Measurements from ENCODE around the gene ARRB1. TPM values are rescaled to one million over a fixed set of nuclear protein-coding genes. Genes with fewer than 3 reads are reported as not detected.

ARRB1 gene
- total RNA-seq, 5 donors from 2014 or later (not counting 1 experiment from before 2014, with no cell fraction given), result 37.2 to 57.3 (median 47.3) TPM

- H3K4me3 Mint-ChIP-seq, result no peak overlapping the region
- POLR2A ChIA-PET, result no interaction called here
- no peaks in the 10 kb centered on the region for H3K9me3 Mint-ChIP-seq
- peaks cover 2 to 8% of the 10 kb centered on the region in 2 donors for H3K27me3 Mint-ChIP-seq
- ATAC-seq (replicated peaks in 1 of 4) (no peak), DNase-seq (no peak)
- Histone ChIP-seq H3K36me3 (ENCODE audit: control insufficient read depth in 2 of 2, extremely low read depth in 1 of 2, insufficient read depth in 1 of 2, low read length in 1 of 2) (no peaks in the 10 kb centered on the region), H3K9me3 (no peaks in the 10 kb centered on the region), H3K4me1 (ENCODE audit: control insufficient read depth in 1 of 2, extremely low read depth in 1 of 2, insufficient read depth in 2 of 2, low read length in 2 of 2) (no peaks in the 10 kb centered on the region), H3K27ac (ENCODE audit: low read length) (no peak overlapping the region), H3K27me3 (replicated peaks in 1 of 2; ENCODE audit: control insufficient read depth in 2 of 2, extremely low read depth in 1 of 2, insufficient read depth in 2 of 2, low read length in 1 of 2) (peaks cover 0 to 17% of the 10 kb centered on the region in 2 experiments), H3K4me3 (ENCODE audit: control insufficient read depth in 1 of 2, extremely low read depth in 1 of 2, low read length in 1 of 2) (no peak overlapping the region)
- 39% methylated on average over 3 of the region's 5 CpGs for WGBS (ENCODE audit: insufficient coverage)
- CTCF ChIA-PET, result no interaction called here
- no peak overlapping the region for H3K27ac Mint-ChIP-seq
- H3K36me3 Mint-ChIP-seq, result no peaks in the 10 kb centered on the region
- H3K4me1 Mint-ChIP-seq, result no peaks in the 10 kb centered on the region
Measured at GRCh38 chr11:75223954-75224643, 127.4 kb downstream of the ARRB1 start.

DNA sequence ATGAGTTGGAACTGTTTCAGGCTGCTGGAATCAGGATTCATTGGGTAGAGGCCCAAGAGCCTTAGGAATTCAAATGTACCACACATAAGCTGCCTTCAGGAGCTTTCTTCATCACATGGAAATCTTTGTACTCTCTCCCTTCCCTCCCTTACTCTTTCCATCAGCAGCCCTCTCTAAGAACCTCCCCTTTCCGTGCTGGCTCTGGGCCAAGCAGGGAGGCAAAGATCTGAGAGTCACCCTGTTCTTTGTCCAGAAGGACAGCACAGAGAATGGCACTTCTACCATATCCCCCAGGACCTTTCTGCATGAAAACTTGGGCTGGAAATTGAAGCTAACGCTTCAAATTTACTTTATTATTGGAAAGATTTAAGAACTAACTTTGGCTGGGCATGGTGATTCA, 131.6 kb downstream of the ARRB1 start:
- no peaks in the 10 kb centered on the region for H3K9me3 Mint-ChIP-seq
- peaks cover 0 to 19% of the 10 kb centered on the region in 2 experiments for H3K27me3 ChIP-seq (replicated peaks in 1 of 2; ENCODE audit: control insufficient read depth in 2 of 2, extremely low read depth in 1 of 2, insufficient read depth in 2 of 2, low read length in 1 of 2)
- no peak overlapping the region for H3K4me3 ChIP-seq (ENCODE audit: control insufficient read depth in 1 of 2, extremely low read depth in 1 of 2, low read length in 1 of 2)
- peaks cover 24 to 25% of the 10 kb centered on the region in 2 donors for H3K27me3 Mint-ChIP-seq
- ATAC-seq (replicated peaks in 1 of 4) (no peak), DNase-seq (no peak)
- WGBS (ENCODE audit: insufficient coverage), result 9% methylated on average over 1 of the region's 2 CpGs
- no peaks in the 10 kb centered on the region for H3K36me3 ChIP-seq (ENCODE audit: control insufficient read depth in 2 of 2, extremely low read depth in 1 of 2, insufficient read depth in 1 of 2, low read length in 1 of 2)
- ChIA-PET POLR2A (no interaction called here), CTCF (interaction anchor here (0.5 to 0.6 kb wide), 2 partner anchors 102 to 446 kb away, joined by 3 to 5 read pairs; no protein-coding TSS in a partner anchor)
- H3K27ac ChIP-seq (ENCODE audit: low read length), result no peak overlapping the region
- no peaks in the 10 kb centered on the region for H3K9me3 ChIP-seq
- no peaks in the 10 kb centered on the region for H3K4me1 Mint-ChIP-seq
- no peaks in the 10 kb centered on the region for H3K36me3 Mint-ChIP-seq
- H3K4me3 Mint-ChIP-seq, result no peak overlapping the region
- no peaks in the 10 kb centered on the region for H3K4me1 ChIP-seq (ENCODE audit: control insufficient read depth in 1 of 2, extremely low read depth in 1 of 2, insufficient read depth in 2 of 2, low read length in 2 of 2)
- H3K27ac Mint-ChIP-seq, result no peak overlapping the region

DNA sequence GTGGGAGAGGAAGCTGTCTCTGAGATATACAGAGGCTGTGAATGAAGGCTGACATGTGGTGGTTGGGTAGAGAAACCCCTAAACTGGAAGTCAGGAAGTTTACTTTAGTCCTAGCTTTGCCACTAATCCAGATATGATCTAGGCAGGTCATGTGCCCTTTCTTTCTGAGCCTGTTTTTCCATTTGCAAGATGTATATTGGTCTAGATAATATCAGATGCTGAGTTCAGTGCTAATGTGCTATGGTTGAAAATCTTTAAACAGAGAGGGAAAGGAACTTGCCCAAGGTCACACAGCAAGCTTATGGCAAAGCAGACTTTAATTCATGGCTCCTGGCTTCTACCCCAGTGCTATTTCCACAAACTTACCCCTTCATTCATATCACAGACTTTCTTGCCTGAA, 136.6 kb downstream of the ARRB1 start:
- no peaks in the 10 kb centered on the region for H3K9me3 Mint-ChIP-seq
- no peak overlapping the region for H3K4me3 Mint-ChIP-seq
- Histone ChIP-seq H3K4me1 (ENCODE audit: control insufficient read depth in 1 of 2, extremely low read depth in 1 of 2, insufficient read depth in 2 of 2, low read length in 2 of 2) (no peaks in the 10 kb centered on the region), H3K4me3 (ENCODE audit: control insufficient read depth in 1 of 2, extremely low read depth in 1 of 2, low read length in 1 of 2) (no peak overlapping the region), H3K36me3 (ENCODE audit: control insufficient read depth in 2 of 2, extremely low read depth in 1 of 2, insufficient read depth in 1 of 2, low read length in 1 of 2) (no peaks in the 10 kb centered on the region), H3K9me3 (no peaks in the 10 kb centered on the region), H3K27me3 (replicated peaks in 1 of 2; ENCODE audit: control insufficient read depth in 2 of 2, extremely low read depth in 1 of 2, insufficient read depth in 2 of 2, low read length in 1 of 2) (peaks cover 0 to 31% of the 10 kb centered on the region in 2 experiments), H3K27ac (ENCODE audit: low read length) (no peak overlapping the region)
- H3K36me3 Mint-ChIP-seq, result no peaks in the 10 kb centered on the region
- peaks cover 33 to 39% of the 10 kb centered on the region in 2 donors for H3K27me3 Mint-ChIP-seq
- DNase-seq (no peak), ATAC-seq (replicated peaks in 1 of 4) (no peak)
- ChIA-PET CTCF (interaction anchor here in 1 of 2 donors (0.6 to 1.6 kb wide), 7 partner anchors 10 to 283 kb away, joined by 3 to 5 read pairs (median 5); no protein-coding TSS in a partner anchor), POLR2A (no interaction called here)
- H3K27ac Mint-ChIP-seq, result no peak overlapping the region
- no peaks in the 10 kb centered on the region for H3K4me1 Mint-ChIP-seq

DNA sequence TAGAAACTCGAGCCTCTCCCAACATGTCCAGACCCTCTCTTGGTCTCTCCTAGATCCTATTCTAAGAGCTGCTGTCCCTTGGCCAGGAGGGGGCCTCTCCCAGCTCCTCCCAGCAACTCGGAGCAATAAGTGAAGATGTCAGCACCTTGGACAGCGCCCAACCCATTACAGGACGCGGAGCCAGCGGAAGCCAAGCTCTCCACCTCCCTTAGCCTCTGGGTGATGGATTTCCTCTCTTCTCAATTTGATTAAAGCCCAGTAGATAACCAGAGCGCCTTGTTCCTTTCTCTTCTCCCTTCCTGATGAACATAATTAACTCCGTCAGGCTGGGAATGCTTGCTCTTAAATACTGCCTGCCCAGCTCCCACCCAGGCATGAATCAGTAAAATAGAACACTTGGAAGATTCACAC, 137.0 kb downstream of the ARRB1 start:
- Histone ChIP-seq H3K36me3 (ENCODE audit: control insufficient read depth in 2 of 2, extremely low read depth in 1 of 2, insufficient read depth in 1 of 2, low read length in 1 of 2) (no peaks in the 10 kb centered on the region), H3K4me3 (ENCODE audit: control insufficient read depth in 1 of 2, extremely low read depth in 1 of 2, low read length in 1 of 2) (no peak overlapping the region), H3K9me3 (no peaks in the 10 kb centered on the region), H3K27ac (ENCODE audit: low read length) (no peak overlapping the region), H3K4me1 (ENCODE audit: control insufficient read depth in 1 of 2, extremely low read depth in 1 of 2, insufficient read depth in 2 of 2, low read length in 2 of 2) (no peaks in the 10 kb centered on the region), H3K27me3 (replicated peaks in 1 of 2; ENCODE audit: control insufficient read depth in 2 of 2, extremely low read depth in 1 of 2, insufficient read depth in 2 of 2, low read length in 1 of 2) (peaks cover 0 to 31% of the 10 kb centered on the region in 2 experiments)
- DNase-seq, result peak; percentile 16 to 84 (median 66)
- H3K27ac Mint-ChIP-seq, result peak overlapping the region in 1 of 2 donors; percentile 6
- no peaks in the 10 kb centered on the region for H3K4me1 Mint-ChIP-seq
- POLR2A ChIA-PET, result no interaction called here
- no peak overlapping the region for H3K4me3 Mint-ChIP-seq
- WGBS (ENCODE audit: insufficient coverage), result 2% methylated on average over 5 of the region's 8 CpGs
- H3K36me3 Mint-ChIP-seq, result no peaks in the 10 kb centered on the region
- peak; percentile 50 to 75 (median 60) for ATAC-seq (replicated peaks in 1 of 4)
- CTCF ChIA-PET, result interaction anchor here in 1 of 2 donors (0.6 to 1.6 kb wide), 7 partner anchors 9 to 283 kb away, joined by 3 to 5 read pairs (median 5); no protein-coding TSS in a partner anchor
- no peaks in the 10 kb centered on the region for H3K9me3 Mint-ChIP-seq
- peaks cover 29 to 39% of the 10 kb centered on the region in 2 donors for H3K27me3 Mint-ChIP-seq

Other genes starting within 250 kb of the ARRB1 start
- gene SLCO2B1, start 200.6 kb downstream of the ARRB1 start, total RNA-seq, result under 1 TPM in 3 of 5 donors, not detected in 2; 0.55 to 0.79 (median 0.63) TPM
- under 1 TPM; 0.13 to 0.59 (median 0.47) TPM for gene TPBGL, start 110.9 kb downstream of the ARRB1 start, total RNA-seq
- 1,000 to 10,000 TPM; 4,604 to 5,380 (median 4,830) TPM for gene RPS3, start 47.9 kb upstream of the ARRB1 start, total RNA-seq
- 1 to 10 TPM in 4 of 5 donors, under 1 TPM in 1; 0.33 to 2.9 (median 1.5) TPM for gene KLHL35, start 81.5 kb upstream of the ARRB1 start, total RNA-seq
- gene GDPD5, start 174.3 kb upstream of the ARRB1 start, total RNA-seq, result 10 to 100 TPM; 31.4 to 81.3 (median 70.9) TPM
- 10 to 100 TPM in 3 of 5 donors, 1 to 10 TPM in 2; 5.2 to 16.4 (median 13.9) TPM for gene SERPINH1, start 210.6 kb upstream of the ARRB1 start, total RNA-seq